ENCODE results near the gene SULF2.

SULF2 gene

GRCh38 chr20:47735412-47736400, 49.6 kb downstream of the SULF2 start:
- DNase-seq, result peak; percentile 93

- DNase-seq, result no peak
Measured at GRCh38 chr20:47734870-47735269, 50.4 kb downstream of the SULF2 start.

DNA sequence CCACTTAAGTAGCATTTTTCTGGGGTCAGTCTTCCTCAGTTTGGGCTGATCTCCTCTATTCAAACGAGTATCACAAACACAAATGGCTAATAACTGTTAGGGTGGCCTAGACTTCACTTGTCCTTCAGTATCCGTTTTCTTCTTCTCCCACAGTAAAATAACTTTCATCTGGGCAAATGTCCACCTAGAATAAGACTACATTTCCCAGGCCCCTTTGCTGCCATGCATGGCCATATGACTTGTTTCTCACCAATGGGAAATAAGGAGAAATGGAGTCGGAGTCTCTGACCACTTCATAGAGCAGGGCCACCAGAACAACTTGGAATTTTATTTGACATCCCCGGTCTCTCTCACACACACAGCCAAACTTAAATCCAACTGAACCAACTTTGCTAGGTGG, 51.4 kb downstream of the SULF2 start:
- DNase-seq, result no peak

DNA sequence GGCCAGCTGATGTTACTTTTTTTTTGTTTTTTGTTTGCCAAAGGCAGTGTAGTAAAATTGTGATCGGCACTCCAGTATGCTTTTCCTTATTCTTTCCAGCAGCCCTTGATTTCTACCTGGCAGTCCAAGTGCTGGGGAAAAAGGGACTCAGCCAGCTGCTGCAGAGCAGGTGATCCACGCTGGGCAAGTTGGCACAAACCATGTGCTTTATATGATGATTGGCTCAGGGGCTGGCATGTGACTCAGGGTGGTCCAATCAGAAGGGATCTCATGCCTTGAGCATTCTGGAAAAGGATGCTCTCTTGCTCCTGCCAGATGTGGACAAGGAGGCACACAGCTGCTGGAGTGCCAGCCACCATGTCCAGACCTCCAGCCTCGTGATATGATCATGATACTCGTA, 54.5 kb downstream of the SULF2 start:
- DNase-seq, result no peak

DNA sequence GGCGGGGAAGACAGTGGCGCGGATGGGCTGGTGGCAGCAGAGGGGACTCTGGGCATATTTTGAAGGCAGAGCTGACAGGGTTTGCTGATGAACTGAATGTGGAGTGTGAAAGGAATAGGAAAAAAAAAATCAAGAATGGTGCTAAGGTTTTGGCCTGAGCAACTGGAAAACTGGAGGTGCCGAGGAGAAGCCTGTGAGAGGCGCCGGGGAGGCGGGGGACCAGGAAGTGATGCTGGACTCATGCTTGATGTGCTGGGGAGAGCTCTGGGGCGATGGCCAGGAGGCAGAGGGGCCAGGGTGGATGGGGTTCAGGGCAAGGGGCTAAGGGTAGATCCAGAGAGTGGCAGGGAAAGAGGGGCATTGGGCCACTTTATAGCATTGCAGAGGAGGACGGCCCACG, 55.8 kb downstream of the SULF2 start:
- no peak for DNase-seq

DNA sequence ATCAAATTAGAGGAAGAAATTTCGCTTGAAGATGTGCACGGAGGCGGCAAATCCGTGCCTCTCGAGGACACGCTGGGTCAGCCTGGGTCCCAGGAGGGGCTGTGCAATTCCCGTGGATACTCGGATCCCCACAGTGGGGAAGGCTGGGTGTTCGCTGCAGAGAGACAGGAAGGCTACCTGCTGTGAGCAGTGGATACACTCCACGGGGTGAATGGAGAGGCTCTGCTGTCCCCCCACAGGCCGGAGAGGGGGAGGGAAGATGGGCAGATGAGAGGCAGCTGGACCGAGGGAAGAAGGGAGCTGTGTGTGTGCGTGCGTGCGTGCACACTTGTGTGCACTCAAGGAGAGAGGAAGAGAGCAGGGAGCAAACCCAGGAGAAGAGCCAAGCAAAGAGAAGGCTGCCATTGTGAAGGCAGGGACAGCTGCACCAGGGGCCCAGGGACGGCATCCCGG, 57.3 kb downstream of the SULF2 start:
- DNase-seq, result no peak

DNA sequence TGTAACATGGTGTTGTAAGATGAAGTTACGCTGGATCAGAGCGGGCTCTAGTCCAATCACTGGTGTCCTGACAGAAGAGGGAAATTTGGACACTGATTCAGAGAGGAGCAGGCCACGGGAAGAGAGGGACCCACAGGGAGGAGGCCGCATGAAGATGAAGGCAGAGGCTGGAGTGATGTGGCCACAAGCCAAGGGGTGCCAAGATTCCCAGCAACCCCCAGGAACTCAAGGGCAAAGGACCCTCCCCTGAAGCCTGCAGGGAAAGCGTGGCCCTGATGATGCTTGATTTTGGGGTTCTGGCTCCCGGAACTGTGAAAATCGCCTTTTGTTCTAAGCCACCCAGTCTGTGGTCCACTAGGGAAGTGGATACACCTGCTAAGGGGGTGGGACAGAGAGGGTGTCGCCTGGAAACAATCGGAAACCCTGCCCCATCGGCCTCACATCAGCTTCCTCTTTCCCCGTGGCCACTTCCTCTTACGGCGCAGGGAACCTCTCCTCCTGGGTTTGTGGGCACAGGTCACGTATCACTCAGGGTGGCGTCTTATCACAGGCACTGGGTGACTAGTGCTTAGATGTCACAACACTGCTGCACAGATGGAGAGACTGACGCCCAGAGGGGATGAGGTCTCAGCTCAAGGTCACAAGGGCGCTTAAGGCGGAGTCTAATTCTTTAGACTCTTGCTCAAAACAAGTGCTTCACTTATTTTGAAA, 58.0 kb downstream of the SULF2 start:
- DNase-seq, result peak; percentile 98

GRCh38 chr20:47726632-47727031, 58.6 kb downstream of the SULF2 start:
- DNase-seq, result no peak

- DNase-seq, result peak; percentile 93
Measured at GRCh38 chr20:47725248-47725973, 59.9 kb downstream of the SULF2 start.

GRCh38 chr20:47724910-47725247, 60.4 kb downstream of the SULF2 start:
- no peak for DNase-seq

GRCh38 chr20:47724396-47724795, 60.9 kb downstream of the SULF2 start:
- DNase-seq, result no peak

DNA sequence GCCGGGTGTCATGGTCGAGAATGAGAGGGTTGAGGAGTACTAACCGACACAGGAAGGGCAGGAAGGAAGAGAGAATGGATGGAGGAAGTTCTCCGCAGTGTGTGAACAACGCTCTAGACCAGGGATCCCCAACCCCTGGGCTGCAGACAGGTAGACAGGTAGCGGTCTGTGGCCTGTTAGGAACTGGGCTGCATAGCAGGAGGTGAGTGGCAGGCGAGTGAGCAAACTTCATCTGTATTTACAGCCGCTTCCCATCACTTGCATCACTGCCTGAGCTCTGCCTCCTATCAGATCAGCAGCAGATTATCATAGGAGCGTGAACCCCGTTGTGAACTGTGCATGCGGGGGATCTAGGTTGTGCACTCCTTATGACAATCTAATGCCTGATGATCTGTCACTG, 62.0 kb downstream of the SULF2 start:
- DNase-seq, result no peak

DNA sequence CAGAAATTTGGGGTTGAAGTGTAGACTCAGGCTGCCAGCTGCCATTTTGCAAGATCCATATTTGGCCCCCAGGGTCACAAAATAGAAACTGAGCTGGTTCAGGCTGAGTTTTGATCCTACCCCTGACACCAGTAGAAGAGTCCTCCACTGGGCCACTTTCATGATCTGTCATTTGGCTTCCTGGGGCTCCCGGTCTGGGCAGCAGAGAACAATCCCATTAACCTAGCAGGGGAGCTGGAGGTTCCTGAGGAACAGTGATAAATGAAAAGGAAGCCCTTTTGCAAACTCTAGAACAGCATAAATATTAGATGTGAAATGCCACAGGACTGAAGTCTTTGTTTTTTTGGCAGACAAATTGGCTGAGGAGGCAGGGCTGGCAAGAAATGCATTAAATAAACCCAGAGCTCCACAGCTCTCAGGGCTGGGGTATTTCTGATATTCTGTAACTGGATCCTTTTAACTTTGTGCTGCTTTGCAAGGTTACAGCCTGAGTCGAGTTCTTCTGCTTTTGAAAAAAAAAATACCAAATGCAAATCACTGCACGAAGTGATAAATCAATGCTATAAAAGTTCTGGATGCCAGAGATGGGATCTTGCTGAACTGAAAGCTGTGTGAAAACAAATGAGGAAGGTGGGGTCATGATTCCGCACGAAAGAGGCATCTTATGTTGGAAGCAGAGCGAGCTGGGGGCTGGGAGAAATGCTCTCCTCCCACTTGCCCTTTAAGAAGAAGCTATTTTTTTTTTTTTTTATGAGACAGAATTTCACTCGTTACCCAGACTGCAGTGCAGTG, 64.4 kb downstream of the SULF2 start:
- no peak for DNase-seq

GRCh38 chr20:47719625-47720024, 65.7 kb downstream of the SULF2 start:
- no peak for DNase-seq

- no peak for DNase-seq
Measured at GRCh38 chr20:47719211-47719610, 66.1 kb downstream of the SULF2 start.

DNA sequence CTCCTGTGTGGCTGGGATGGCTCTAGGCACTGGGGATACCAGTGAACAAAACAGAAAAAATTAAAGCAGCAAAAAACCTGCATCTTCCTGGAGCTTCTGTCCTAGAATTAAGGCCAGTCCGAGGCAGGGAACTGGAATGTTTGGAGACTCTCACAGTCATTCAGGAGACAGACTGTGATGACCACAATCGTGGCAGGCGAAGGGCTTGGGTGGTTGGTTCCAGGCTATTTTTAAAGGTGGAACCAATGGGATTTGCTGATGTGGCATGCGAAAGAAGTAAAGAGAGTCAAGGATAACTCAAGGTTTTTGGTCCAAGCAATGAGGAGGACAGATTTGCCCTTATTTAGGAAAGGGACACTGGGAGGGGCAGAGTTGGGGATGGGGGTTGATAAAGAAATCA, 66.9 kb downstream of the SULF2 start:
- no peak for DNase-seq

GRCh38 chr20:47717421-47717820, 67.9 kb downstream of the SULF2 start:
- DNase-seq, result no peak

DNA sequence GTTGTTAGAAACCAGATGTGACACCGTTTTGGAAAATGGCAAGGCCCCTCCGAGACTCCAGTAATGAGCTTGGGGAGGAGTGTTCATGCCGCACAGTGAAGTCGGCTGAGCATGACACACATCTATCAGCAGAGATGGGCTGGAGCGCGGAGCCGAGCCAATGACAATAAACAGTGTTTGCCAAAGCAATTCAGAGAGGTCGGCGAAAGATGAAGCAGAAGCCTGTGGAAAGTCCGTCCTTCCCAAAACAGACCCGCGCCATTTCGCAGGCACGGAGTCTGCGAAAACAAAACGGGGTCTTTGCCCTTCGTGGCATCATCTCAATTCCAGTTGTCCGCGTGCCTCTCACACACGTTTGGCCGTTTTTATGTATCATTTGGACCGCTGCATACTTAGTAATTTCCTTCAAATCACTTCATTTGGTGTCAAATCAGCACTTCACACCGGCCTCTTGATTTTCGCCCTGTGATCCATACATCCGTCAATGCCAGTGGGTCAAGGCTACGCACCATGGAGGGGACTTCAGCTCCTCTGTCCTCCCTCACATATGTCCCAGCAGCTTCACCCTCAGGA, 71.3 kb downstream of the SULF2 start:
- no peak for DNase-seq

GRCh38 chr20:47713163-47713562, 72.1 kb downstream of the SULF2 start:
- no peak for DNase-seq

DNA sequence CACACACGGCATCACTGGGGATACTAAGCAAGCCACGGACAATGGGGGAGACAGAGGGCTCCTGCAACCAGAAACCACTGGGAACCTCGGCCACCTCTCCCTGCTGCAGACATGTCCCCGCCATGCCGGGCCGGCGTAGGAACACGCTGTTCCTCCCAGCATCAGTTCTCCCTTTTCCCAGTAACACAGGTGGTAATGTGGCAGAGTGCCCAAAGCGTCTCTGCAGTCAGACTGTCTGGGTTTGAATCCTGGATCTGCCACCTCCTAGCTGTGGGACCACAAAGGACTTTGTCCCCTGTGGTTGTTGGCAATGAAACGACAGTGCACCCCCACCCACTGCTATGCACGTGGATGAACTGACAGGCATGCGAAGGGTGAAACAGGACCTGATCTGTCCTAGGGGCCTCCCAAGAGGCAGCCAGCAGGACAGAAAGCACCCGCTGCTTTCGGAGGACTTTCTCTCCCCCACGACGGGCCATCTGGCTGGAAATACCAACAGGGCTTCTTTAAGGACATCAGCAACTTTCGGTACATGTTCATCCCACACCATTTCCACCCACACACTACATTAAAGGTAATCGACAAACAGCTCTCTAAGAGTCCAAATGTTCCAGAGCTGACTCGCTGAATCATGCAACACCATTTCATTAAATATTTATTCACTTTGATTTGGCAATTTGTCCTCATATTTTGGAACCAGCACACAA, 74.1 kb downstream of the SULF2 start:
- DNase-seq, result no peak

GRCh38 chr20:47710665-47711045, 74.6 kb downstream of the SULF2 start:
- DNase-seq, result no peak

All from suppressor macrophage treated with lipopolysaccharide for 4 hours (primary cell).